Measurements from ENCODE around the gene DGCR8. TPM values are rescaled to one million over a fixed set of nuclear protein-coding genes. Genes with fewer than 3 reads are reported as not detected.
A peak's percentile ranks its signal among the peaks of the same experiment; 100 is the strongest.

The DGCR8 gene
- total RNA-seq, 1 experiment from 2014 or later: 41.7 TPM

GRCh38 chr22:20126284-20127029 is 46.4 kb downstream of the DGCR8 start:
- DNase-seq (no peak), ATAC-seq (no peak)
- Histone ChIP-seq H3K4me3 (ENCODE audit: low read length) (no peak overlapping the region), H3K27ac (ENCODE audit: low read length) (no peak overlapping the region), H3K79me2 (ENCODE audit: low read length) (peaks cover 18% of the 10 kb centered on the region), H3K9me3 (ENCODE audit: low read length) (no peaks in the 10 kb centered on the region), H3K9ac (ENCODE audit: low read length) (no peak overlapping the region), H3K9me2 (replicated peaks; ENCODE audit: low read length) (no peaks in the 10 kb centered on the region), H3K36me3 (ENCODE audit: low read depth, low read length) (peaks cover 4% of the 10 kb centered on the region; the same call in 1 of the 2 replicates), H3K4me2 (ENCODE audit: low read length) (no peak overlapping the region), H3F3A (ENCODE audit: low read length, unreplicated experiment) (no peaks in the 10 kb centered on the region), H3K4me1 (ENCODE audit: insufficient read depth, low read length) (no peaks in the 10 kb centered on the region), H3K27me3 (ENCODE audit: low read length) (no peaks in the 10 kb centered on the region), H2AFZ (ENCODE audit: low read length) (no peak overlapping the region), H4K20me1 (ENCODE audit: low read length) (no peaks in the 10 kb centered on the region)
- TF ChIP-seq CTCF (conservative IDR thresholded peaks at IDR 0.05; ENCODE audit: low read depth, low read length) (no peak), EZH2phosphoT487 (IDR thresholded peaks at IDR 0.05; ENCODE audit: borderline replicate concordance, low read length) (no peak), EZH2 (IDR thresholded peaks at IDR 0.05; ENCODE audit: low read length, unreplicated experiment) (no peak)
- POLR2A ChIA-PET (ENCODE audit: unreplicated experiment): no interaction called here
- CTCF ChIA-PET: no interaction called here
- BruUV-seq (replicated peaks): TSS peak; percentile 19
- intact Hi-C loops (cut with micrococcal nuclease): no loop called here

- DNase-seq: no peak
- intact Hi-C loops (cut with micrococcal nuclease): no loop called here
- ATAC-seq: no peak
- TF ChIP-seq CTCF (conservative IDR thresholded peaks at IDR 0.05; ENCODE audit: low read depth, low read length): no peak
- TF ChIP-seq EZH2 (IDR thresholded peaks at IDR 0.05; ENCODE audit: low read length, unreplicated experiment): no peak
- TF ChIP-seq EZH2phosphoT487 (IDR thresholded peaks at IDR 0.05; ENCODE audit: borderline replicate concordance, low read length): no peak
- H4K20me1 ChIP-seq (ENCODE audit: low read length): no peaks in the 10 kb centered on the region
- no peaks in the 10 kb centered on the region for H3K9me2 ChIP-seq (replicated peaks; ENCODE audit: low read length)
- POLR2A ChIA-PET (ENCODE audit: unreplicated experiment): no interaction called here
- H2AFZ ChIP-seq (ENCODE audit: low read length): no peak overlapping the region
- H3K4me3 ChIP-seq (ENCODE audit: low read length): no peak overlapping the region
- no peak overlapping the region for H3K27ac ChIP-seq (ENCODE audit: low read length)
- no peaks in the 10 kb centered on the region for H3K27me3 ChIP-seq (ENCODE audit: low read length)
- no TSS peak for BruUV-seq (replicated peaks)
- no peaks in the 10 kb centered on the region for H3K9me3 ChIP-seq (ENCODE audit: low read length)
- H3K79me2 ChIP-seq (ENCODE audit: low read length): peaks cover 13% of the 10 kb centered on the region
- H3F3A ChIP-seq (ENCODE audit: low read length, unreplicated experiment): no peaks in the 10 kb centered on the region
- CTCF ChIA-PET: no interaction called here
- H3K36me3 ChIP-seq (ENCODE audit: low read depth, low read length): peaks cover under 1% of the 10 kb centered on the region; the same call in 1 of the 2 replicates
- H3K4me1 ChIP-seq (ENCODE audit: insufficient read depth, low read length): peaks cover under 1% of the 10 kb centered on the region; the same call in 1 of the 2 replicates
- H3K4me2 ChIP-seq (ENCODE audit: low read length): no peak overlapping the region
- no peak overlapping the region for H3K9ac ChIP-seq (ENCODE audit: low read length)
These were observed 47.4 kb downstream of the DGCR8 start for GRCh38 chr22:20127318-20127868.
